GM12875 (cell line): Measurements from ENCODE around the gene PLA2G4C.

Source experiments
- H3K4me3 ChIP-seq: one replicate; pipeline ENCODE4 v1.5.1; 2011; ENCODE audit warnings: low read depth, low read length, control low read depth
- TF ChIP-seq, protein P1 (sequence below): IDR thresholded peaks from 2 replicates; pipeline ENCODE4 v1.5.1; 2011; ENCODE audit warnings: low read depth, mild to moderate bottlenecking, control low read depth, inconsistent platforms, low read length, moderate library complexity, borderline replicate concordance; ENCODE audit not compliant: insufficient read depth

Gene PLA2G4C, protein sequence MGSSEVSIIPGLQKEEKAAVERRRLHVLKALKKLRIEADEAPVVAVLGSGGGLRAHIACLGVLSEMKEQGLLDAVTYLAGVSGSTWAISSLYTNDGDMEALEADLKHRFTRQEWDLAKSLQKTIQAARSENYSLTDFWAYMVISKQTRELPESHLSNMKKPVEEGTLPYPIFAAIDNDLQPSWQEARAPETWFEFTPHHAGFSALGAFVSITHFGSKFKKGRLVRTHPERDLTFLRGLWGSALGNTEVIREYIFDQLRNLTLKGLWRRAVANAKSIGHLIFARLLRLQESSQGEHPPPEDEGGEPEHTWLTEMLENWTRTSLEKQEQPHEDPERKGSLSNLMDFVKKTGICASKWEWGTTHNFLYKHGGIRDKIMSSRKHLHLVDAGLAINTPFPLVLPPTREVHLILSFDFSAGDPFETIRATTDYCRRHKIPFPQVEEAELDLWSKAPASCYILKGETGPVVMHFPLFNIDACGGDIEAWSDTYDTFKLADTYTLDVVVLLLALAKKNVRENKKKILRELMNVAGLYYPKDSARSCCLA

DNA sequence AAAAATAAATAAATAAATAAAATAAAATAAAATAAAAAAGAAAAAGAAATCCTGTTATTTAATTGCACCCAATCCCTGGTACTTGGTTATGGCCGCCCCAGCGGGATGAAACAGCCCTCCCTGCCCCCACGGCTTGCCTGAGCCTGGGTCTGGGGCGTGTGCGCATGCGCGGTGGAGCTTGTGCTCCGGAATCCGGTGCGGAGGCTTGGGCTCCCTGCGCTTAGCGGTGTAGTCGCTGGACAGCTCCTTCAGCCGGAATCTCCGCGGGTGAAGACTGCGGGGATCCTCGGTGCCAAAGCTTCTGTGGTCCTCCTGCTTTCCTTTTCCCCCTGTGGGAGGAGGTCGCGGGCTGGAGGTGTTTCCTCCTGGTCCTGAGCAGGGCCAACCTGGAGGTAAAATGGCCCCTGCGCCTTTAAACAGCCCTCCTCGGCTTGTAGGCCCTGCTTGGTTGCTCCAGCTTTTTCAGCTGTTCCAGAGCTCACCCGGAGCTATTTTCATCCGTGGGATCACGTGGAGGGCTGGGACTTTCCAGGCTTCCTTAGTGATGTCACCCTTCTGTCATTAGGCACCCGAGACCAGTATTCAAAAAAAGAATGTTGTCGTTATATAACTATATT lies at the start of gene PLA2G4C:
PLA2G4C (minus strand) TSS at position 468 of the 617 bp plus-strand sequence. CDS start 4,288 bp downstream, outside the sequence.
- H3K4me3 ChIP-seq = peak within 1 kb of the TSS; percentile 72
- TF ChIP-seq, protein P1, sequence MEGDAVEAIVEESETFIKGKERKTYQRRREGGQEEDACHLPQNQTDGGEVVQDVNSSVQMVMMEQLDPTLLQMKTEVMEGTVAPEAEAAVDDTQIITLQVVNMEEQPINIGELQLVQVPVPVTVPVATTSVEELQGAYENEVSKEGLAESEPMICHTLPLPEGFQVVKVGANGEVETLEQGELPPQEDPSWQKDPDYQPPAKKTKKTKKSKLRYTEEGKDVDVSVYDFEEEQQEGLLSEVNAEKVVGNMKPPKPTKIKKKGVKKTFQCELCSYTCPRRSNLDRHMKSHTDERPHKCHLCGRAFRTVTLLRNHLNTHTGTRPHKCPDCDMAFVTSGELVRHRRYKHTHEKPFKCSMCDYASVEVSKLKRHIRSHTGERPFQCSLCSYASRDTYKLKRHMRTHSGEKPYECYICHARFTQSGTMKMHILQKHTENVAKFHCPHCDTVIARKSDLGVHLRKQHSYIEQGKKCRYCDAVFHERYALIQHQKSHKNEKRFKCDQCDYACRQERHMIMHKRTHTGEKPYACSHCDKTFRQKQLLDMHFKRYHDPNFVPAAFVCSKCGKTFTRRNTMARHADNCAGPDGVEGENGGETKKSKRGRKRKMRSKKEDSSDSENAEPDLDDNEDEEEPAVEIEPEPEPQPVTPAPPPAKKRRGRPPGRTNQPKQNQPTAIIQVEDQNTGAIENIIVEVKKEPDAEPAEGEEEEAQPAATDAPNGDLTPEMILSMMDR = no peak

DNA sequence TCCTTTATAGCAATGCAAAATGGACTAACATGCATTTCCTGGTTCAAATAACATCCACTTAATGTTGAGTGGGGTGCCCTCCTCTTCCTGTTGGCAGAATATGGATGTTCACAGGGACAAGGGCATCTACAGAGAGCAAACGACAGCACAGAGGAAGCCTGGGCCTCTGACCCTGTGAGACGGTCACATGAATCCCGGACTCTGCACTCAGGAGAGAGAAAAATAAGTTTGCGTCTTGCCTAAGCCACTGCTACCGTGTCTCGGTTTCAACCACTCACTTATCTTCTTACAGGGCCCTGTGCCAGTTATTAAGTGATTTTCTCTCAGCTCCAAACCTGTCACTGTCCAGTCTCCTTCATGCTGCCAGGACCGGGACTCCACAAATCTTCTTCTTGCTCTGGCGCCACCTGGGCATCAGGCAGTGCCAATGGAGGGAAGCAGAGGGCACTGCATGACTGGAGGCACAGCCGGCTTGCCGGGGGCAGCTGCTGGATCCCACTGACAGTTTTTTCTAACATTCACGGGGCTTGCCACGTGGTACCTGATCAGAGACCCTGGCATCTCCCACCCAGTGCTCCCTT lies 47.7 kb upstream of the PLA2G4C start:
- no peak overlapping the region for H3K4me3 ChIP-seq
- TF ChIP-seq, protein P1 = no peak

DNA sequence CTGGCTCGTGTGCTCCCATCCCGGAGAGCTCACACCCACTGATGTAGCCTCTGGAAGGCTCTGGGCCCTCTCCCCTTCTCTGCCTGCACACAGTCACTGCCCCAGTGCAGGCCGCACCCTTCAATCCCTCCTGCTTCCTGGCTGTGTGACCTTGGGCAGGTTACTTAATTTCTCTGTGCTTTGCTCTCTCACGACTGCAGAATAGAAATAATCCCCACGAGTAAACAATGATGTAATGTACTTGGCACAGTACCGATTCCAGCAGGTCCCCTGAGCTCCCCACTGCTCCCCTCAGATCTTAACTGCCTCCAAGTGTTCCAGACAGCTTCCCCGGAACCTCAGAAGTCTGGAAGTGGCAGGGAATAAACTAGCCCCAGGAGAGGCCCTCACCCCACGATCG lies 43.4 kb upstream of the PLA2G4C start:
- TF ChIP-seq, protein P1 = no peak
- no peak overlapping the region for H3K4me3 ChIP-seq

DNA sequence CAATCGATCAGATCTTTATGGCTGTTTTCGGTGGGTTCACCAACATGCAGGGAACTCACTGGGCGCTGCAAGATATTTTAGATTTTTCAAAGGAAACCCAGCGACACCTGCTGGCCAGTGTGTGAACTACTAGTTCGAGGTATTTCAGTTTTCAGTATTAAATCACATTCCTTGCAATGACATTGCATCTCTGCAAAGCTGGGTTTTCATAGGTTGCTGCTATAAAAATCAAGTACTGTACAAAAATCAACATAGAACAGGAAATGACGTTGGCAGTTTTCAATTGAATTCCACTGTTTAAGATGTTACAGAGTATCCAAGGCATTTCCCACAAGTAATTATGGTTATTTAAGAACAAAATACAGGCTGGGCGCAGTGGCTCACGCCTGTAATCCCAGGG lies 41.9 kb upstream of the PLA2G4C start:
- TF ChIP-seq, protein P1 = peak; percentile 63
- no peak overlapping the region for H3K4me3 ChIP-seq

DNA sequence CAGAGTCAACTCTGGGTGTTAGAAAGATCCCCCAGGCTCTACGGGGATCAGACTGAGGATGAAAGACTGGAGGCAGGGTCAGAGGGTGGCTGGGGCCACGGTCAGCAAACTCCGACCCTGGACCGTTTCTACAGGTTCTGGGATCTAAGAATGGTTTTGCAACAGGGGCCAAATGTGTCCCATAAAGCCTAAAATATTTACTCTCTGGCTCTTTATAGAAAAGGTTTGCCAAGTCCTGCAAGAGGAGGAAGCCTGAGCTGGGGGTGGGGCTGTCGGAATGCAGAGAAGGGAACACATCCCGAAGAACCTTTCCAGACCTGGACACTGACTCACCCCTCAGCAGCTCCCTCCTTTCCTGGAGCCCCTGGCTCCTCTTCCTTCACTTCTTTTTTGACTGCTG lies 38.8 kb upstream of the PLA2G4C start:
- H3K4me3 ChIP-seq = no peak overlapping the region

DNA sequence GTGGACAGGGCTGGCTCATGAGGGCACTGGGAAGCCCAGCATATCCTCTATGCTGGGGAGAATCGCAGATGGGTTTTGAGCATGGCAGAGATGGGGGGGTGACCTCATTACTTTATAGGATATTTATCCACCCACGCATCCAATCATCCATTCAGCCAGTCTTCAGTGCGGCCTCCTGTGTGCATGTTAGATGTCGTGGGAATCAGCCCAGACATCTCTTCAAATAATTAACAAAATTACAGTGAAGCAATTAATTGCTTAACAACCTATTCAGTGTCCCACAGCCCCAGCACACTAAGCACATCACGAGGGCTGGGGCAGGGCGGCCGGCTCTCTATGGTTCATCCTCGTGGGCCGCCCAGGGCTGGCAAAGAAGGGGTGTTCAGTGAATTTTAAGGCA lies 38.0 kb upstream of the PLA2G4C start:
- TF ChIP-seq, protein P1 = no peak
- no peak overlapping the region for H3K4me3 ChIP-seq

More for the DNA sequence above, 38.8 kb upstream of the PLA2G4C start:
- TF ChIP-seq, protein P1 = no peak
